OCI-LY7 (cell line): ENCODE data around the gene CSRNP3.

Source experiments
- EZH2phosphoT487 ChIP-seq: fragments of 200-600 bp; sonication (generic); IDR thresholded peaks from 2 replicates; pipeline ENCODE4 v1.6.1; 2018; ENCODE audit warnings: low read depth, borderline replicate concordance, mild to moderate bottlenecking, mixed run types, antibody characterized with exemption, low read length, moderate library complexity, mixed read lengths
- TF ChIP-seq, protein P1 (sequence below): fragments of 200-600 bp; sonication (generic); conservative IDR thresholded peaks from 2 replicates; pipeline ENCODE4 v1.5.1; 2014; ENCODE audit warnings: mild to moderate bottlenecking, antibody characterized with exemption, low read length, moderate library complexity, mixed read lengths

- TF ChIP-seq, protein P1, sequence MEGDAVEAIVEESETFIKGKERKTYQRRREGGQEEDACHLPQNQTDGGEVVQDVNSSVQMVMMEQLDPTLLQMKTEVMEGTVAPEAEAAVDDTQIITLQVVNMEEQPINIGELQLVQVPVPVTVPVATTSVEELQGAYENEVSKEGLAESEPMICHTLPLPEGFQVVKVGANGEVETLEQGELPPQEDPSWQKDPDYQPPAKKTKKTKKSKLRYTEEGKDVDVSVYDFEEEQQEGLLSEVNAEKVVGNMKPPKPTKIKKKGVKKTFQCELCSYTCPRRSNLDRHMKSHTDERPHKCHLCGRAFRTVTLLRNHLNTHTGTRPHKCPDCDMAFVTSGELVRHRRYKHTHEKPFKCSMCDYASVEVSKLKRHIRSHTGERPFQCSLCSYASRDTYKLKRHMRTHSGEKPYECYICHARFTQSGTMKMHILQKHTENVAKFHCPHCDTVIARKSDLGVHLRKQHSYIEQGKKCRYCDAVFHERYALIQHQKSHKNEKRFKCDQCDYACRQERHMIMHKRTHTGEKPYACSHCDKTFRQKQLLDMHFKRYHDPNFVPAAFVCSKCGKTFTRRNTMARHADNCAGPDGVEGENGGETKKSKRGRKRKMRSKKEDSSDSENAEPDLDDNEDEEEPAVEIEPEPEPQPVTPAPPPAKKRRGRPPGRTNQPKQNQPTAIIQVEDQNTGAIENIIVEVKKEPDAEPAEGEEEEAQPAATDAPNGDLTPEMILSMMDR, result no peak
- TF ChIP-seq EZH2phosphoT487, result no peak
Measured at GRCh38 chr2:165582863-165583506, 113.5 kb downstream of the CSRNP3 start.
